Activated CD8-positive, alpha-beta T cell treated with anti-CD3 and anti-CD28 coated beads for 36 hours (primary cell): ENCODE results near the gene C2CD3. TPM values are rescaled to one million over a fixed set of nuclear protein-coding genes. Genes with fewer than 3 reads are reported as not detected.
A peak's percentile ranks its signal among the peaks of the same experiment; 100 is the strongest.

Experiments
- ATAC-seq: fragments of 200-7000 bp; cut with Tn5 transposase; one replicate; pipeline ENCODE4 v1.10.0; 2021; ENCODE audit warnings: mild to moderate bottlenecking, moderate library complexity
- CTCF ChIA-PET: fragments of 350-600 bp; sonication (Branson Sonifier 250); formaldehyde crosslinking; loops from one replicate; lab custom pipeline; 2021; ENCODE audit warnings: antibody characterized with exemption; lab: Charles Lee
- POLR2A ChIA-PET: fragments of 350-600 bp; sonication (Branson Sonifier 250); formaldehyde crosslinking; loops from one replicate; lab custom pipeline; 2021; ENCODE audit warnings: antibody characterized with exemption; lab: Charles Lee
- DNase-seq: peaks from one replicate; pipeline ENCODE4 v3.0.0-alpha.2; 2020
- H3K27ac Mint-ChIP-seq: one replicate; pipeline ENCODE4 v1.8.0; 2021; ENCODE audit warnings: mild to moderate bottlenecking, mixed read lengths
- H3K27me3 Mint-ChIP-seq: one replicate; pipeline ENCODE4 v1.8.0; 2021; ENCODE audit warnings: mixed read lengths
- H3K36me3 Mint-ChIP-seq: one replicate; pipeline ENCODE4 v1.8.0; 2021; ENCODE audit warnings: low read depth, mixed read lengths
- H3K4me1 Mint-ChIP-seq: one replicate; pipeline ENCODE4 v1.8.0; 2021; ENCODE audit warnings: low read depth, mixed read lengths
- H3K4me3 Mint-ChIP-seq: one replicate; pipeline ENCODE4 v1.8.0; 2021; ENCODE audit warnings: mild to moderate bottlenecking, moderate library complexity, mixed read lengths
- H3K9me3 Mint-ChIP-seq: one replicate; pipeline ENCODE4 v1.8.0; 2021; ENCODE audit warnings: mixed read lengths
- CTCF ChIP-seq: fragments of 200-600 bp; IDR thresholded peaks from one replicate; pipeline ENCODE4 v1.8.0; 2022; ENCODE audit warnings: antibody characterized with exemption, mild to moderate bottlenecking
- intact Hi-C: fragments of 100-400 bp; cut with micrococcal nuclease; formaldehyde crosslinking; loops from one replicate; pipeline ENCODE4 v1.10.0; 2022
- total RNA-seq, 2 experiments: library from RNA; stranded (reverse); gene quantifications; one replicate each; pipeline ENCODE4 v1.2.3, GENCODE V29; 2021

Gene C2CD3
- total RNA-seq, 2 experiments from 2014 or later = 22.5 to 25.6 TPM

DNA sequence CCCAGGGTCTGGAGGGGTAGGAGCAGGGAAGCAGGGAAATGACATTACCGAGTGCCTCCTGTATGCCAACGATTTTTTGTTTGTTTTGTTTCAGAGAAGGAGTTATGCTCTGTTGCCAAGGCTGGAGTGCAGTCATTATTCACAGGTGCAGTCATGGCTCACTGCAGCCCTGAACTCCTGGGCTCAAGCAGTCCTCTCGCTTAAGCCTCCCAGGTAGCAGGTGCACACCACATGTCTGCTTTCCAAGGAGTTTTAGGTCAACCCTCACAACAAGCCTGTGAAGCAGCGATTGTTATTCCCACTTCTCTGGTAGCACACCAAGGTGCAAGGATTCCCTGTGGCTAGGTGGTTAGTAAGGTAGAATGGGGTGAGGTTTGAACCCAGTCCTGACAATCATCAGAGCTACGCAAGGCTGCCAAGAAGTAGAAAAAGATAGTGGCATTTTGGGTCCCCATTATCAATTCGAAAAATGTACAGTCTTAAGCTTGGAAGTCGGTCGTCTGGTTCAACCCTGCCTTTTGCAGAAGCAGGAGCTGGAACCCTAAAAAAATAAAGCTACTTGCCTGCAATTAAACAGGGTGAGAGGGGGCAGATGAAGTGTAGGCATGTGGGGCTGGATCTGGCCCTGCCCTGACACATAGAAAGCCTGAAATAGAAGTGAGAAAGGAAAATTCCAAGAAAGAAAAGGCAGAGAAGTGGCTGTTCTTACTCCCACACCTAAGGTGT is 171.1 kb downstream of the C2CD3 start:
- Mint-ChIP-seq H3K4me1 (peaks cover 78% of the 10 kb centered on the region), H3K27ac (peak overlapping the region; percentile 63)
- intact Hi-C loops = no loop called here

GRCh38 chr11:73998846-73999575 is 171.8 kb downstream of the C2CD3 start:
- H3K27me3 Mint-ChIP-seq = no peaks in the 10 kb centered on the region
- peak overlapping the region; percentile 63 for H3K27ac Mint-ChIP-seq
- DNase-seq (no peak), ATAC-seq (no peak)
- ChIA-PET CTCF (no interaction called here), POLR2A (interaction anchor here (1.0 to 14.1 kb wide), 5 partner anchors 12 to 25 kb away, joined by 3 to 176 read pairs (median 6); partner anchors contain the start of gene UCP2)
- peaks cover 76% of the 10 kb centered on the region for H3K4me1 Mint-ChIP-seq
- intact Hi-C loops = no loop called here
- no peak for TF ChIP-seq CTCF
- no peak overlapping the region for H3K4me3 Mint-ChIP-seq
- peaks cover 28% of the 10 kb centered on the region for H3K36me3 Mint-ChIP-seq
- H3K9me3 Mint-ChIP-seq = no peaks in the 10 kb centered on the region

More for the DNA sequence above, 171.1 kb downstream of the C2CD3 start:
- DNase-seq (no peak), ATAC-seq (no peak)
- Mint-ChIP-seq H3K36me3 (peaks cover 32% of the 10 kb centered on the region), H3K27me3 (no peaks in the 10 kb centered on the region), H3K4me3 (no peak overlapping the region), H3K9me3 (no peaks in the 10 kb centered on the region)
- ChIA-PET POLR2A (interaction anchor here (1.1 to 14.1 kb wide), 3 partner anchors 11 to 19 kb away, joined by 5 to 176 read pairs (median 5); partner anchors contain the start of gene UCP2), CTCF (no interaction called here)
- no peak for TF ChIP-seq CTCF

- Mint-ChIP-seq H3K36me3 (peaks cover 17% of the 10 kb centered on the region), H3K27ac (peak overlapping the region; percentile 70), H3K27me3 (no peaks in the 10 kb centered on the region), H3K4me1 (peaks cover 71% of the 10 kb centered on the region), H3K9me3 (no peaks in the 10 kb centered on the region), H3K4me3 (peak overlapping the region; percentile 5)
- no peak for TF ChIP-seq CTCF
- POLR2A ChIA-PET = interaction anchor here (1.0 to 14.1 kb wide), 9 partner anchors 8 to 27 kb away, joined by 3 to 176 read pairs (median 6); partner anchors contain the start of gene UCP2
- intact Hi-C loops = no loop called here
- ATAC-seq (peak; percentile 7), DNase-seq (no peak)
- CTCF ChIA-PET = interaction anchor here (1.0 to 1.5 kb wide), 4 partner anchors 13 to 37 kb away, joined by 3 to 5 read pairs (median 4); no protein-coding TSS in a partner anchor
These were observed 173.6 kb downstream of the C2CD3 start for GRCh38 chr11:73997120-73997770.

- no peaks in the 10 kb centered on the region for H3K9me3 Mint-ChIP-seq
- intact Hi-C loops = no loop called here
- H3K27ac Mint-ChIP-seq = peak overlapping the region; percentile 99
- H3K4me1 Mint-ChIP-seq = peaks cover 77% of the 10 kb centered on the region
- DNase-seq (no peak), ATAC-seq (no peak)
- POLR2A ChIA-PET = interaction anchor here (0.8 to 14.1 kb wide), 7 partner anchors 9 to 95 kb away, joined by 3 to 176 read pairs (median 8); partner anchors contain the start of gene UCP2
- H3K36me3 Mint-ChIP-seq = peaks cover 12% of the 10 kb centered on the region
- peak overlapping the region; percentile 74 for H3K4me3 Mint-ChIP-seq
- no peak for TF ChIP-seq CTCF
- H3K27me3 Mint-ChIP-seq = no peaks in the 10 kb centered on the region
- CTCF ChIA-PET = interaction anchor here (1.1 to 2.2 kb wide), 4 partner anchors 9 to 32 kb away, joined by 4 to 9 read pairs (median 4); no protein-coding TSS in a partner anchor
These were observed 174.5 kb downstream of the C2CD3 start for GRCh38 chr11:73996161-73996747.
